ENCODE data around the gene KDSR. TPM values are rescaled to one million over a fixed set of nuclear protein-coding genes. Genes with fewer than 3 reads are reported as not detected.

Gene KDSR
- total and polyA plus RNA-seq, 2 of the 13 experiments (the other 11 are each of a cell fraction or from before 2014, with no cell fraction given) = 10.4 to 20.9 TPM

GRCh38 chr18:63412953-63413352, 45.9 kb upstream of the KDSR start:
- no peak for ATAC-seq
- H3K79me2 ChIP-seq (ENCODE audit: insufficient read depth, low read length) = peaks cover 23% of the 10 kb centered on the region
- H3K27me3 ChIP-seq (ENCODE audit: control insufficient read depth in 1 of 2, insufficient read depth in 2 of 2, low read length in 2 of 2) = no peaks in the 10 kb centered on the region
- no peaks in the 10 kb centered on the region for H4K20me1 ChIP-seq (ENCODE audit: insufficient read depth, low read length)
- H3K4me3 ChIP-seq (replicated peaks in 1 of 3; ENCODE audit: insufficient read depth in 1 of 3, low read depth in 2 of 3, low read length in 3 of 3) = no peak overlapping the region
- BruUV-seq (replicated peaks) = no TSS peak
- no peak overlapping the region for H3K9ac ChIP-seq (ENCODE audit: insufficient read depth, low read depth, low read length)
- no peak overlapping the region for H3K27ac ChIP-seq (ENCODE audit: extremely low read length, insufficient read depth, low read length)
- FAIRE-seq = no peak
- intact Hi-C loops (cut with micrococcal nuclease; ENCODE audit: unreplicated experiment) (no loop called here), in situ Hi-C loops (cut with HindIII; ENCODE audit: extremely low pct_ligation_motif_present, low pct_unique_long_range_greater_than_20kb) (no loop called here)
- TF ChIP-seq, protein P1, sequence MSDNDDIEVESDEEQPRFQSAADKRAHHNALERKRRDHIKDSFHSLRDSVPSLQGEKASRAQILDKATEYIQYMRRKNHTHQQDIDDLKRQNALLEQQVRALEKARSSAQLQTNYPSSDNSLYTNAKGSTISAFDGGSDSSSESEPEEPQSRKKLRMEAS (IDR thresholded peaks at IDR 0.05) = no peak
- TF ChIP-seq, protein P2, sequence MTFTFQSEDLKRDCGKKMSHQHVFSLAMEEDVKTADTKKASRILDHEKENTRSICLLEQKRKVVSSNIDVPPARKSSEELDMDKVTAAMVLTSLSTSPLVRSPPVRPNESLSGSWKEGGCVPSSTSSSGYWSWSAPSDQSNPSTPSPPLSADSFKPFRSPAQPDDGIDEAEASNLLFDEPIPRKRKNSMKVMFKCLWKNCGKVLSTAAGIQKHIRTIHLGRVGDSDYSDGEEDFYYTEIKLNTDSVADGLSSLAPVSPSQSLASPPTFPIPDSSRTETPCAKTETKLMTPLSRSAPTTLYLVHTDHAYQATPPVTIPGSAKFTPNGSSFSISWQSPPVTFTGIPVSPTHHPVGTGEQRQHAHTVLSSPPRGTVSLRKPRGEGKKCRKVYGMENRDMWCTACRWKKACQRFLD (CRISPR knock-in tag; IDR thresholded peaks at IDR 0.05; ENCODE audit: borderline replicate concordance) = no peak
- TF ChIP-seq KDM5B (CRISPR knock-in tag; IDR thresholded peaks at IDR 0.05; ENCODE audit: borderline replicate concordance) = no peak
- CTCF ChIA-PET (ENCODE audit: low intra/inter-chr PET ratio, low total read pairs) = no interaction called here
- no peak overlapping the region for H3K4me2 ChIP-seq (ENCODE audit: low read depth, low read length)
- H3K4me1 ChIP-seq (ENCODE audit: insufficient read depth, low read length) = peaks cover 23% of the 10 kb centered on the region
- H2AFZ ChIP-seq (ENCODE audit: low read length) = no peak overlapping the region
- no peaks in the 10 kb centered on the region for H3K9me3 ChIP-seq (ENCODE audit: low read length)
- no peak for DNase-seq (ENCODE audit: low spot score)
- H3K36me3 ChIP-seq (replicated peaks in 1 of 2; ENCODE audit: control insufficient read depth in 1 of 2, insufficient read depth in 2 of 2, low read length in 2 of 2) = peaks cover 15 to 63% of the 10 kb centered on the region in 2 experiments
- POLR2A ChIA-PET = no interaction called here
- WGBS (ENCODE audit: low lambda C conversion rate) = 92% methylated on average over 4 of the region's 4 CpGs

GRCh38 chr18:63410792-63411191, 43.8 kb upstream of the KDSR start:
- no TSS peak for BruUV-seq (replicated peaks)
- TF ChIP-seq ZNF232 (CRISPR knock-in tag; IDR thresholded peaks at IDR 0.05; ENCODE audit: borderline replicate concordance) = peak; percentile 84; the same call in 1 of the 2 replicates
- TF ChIP-seq MNT (IDR thresholded peaks at IDR 0.05) = peak; percentile 34; the same call in 1 of the 2 replicates
- TF ChIP-seq ZNF792 (CRISPR knock-in tag; IDR thresholded peaks at IDR 0.05) = no peak
- no peak for TF ChIP-seq ZFP41 (CRISPR knock-in tag; IDR thresholded peaks at IDR 0.05; ENCODE audit: borderline replicate concordance)
- no peak for TF ChIP-seq MEIS1 (CRISPR knock-in tag; IDR thresholded peaks at IDR 0.05; ENCODE audit: borderline replicate concordance)
- TF ChIP-seq, protein P1 (IDR thresholded peaks at IDR 0.05) = 0 out of 2 replicates have a peak, but pooled peaks have one; percentile 23
- TF ChIP-seq DR1 (CRISPR knock-in tag; IDR thresholded peaks at IDR 0.05) = no peak
- peak; percentile 48; the same call in 1 of the 2 replicates for TF ChIP-seq SOX5 (CRISPR knock-in tag; IDR thresholded peaks at IDR 0.05; ENCODE audit: borderline replicate concordance)
- TF ChIP-seq KAT8 (CRISPR knock-in tag; IDR thresholded peaks at IDR 0.05) = 0 out of 2 replicates have a peak, but pooled peaks have one; percentile 19

More at GRCh38 chr18:63410792-63411191, 43.8 kb upstream of the KDSR start:
- H3K27me3 ChIP-seq (ENCODE audit: control insufficient read depth in 1 of 2, insufficient read depth in 2 of 2, low read length in 2 of 2) = no peaks in the 10 kb centered on the region
- H3K4me2 ChIP-seq (ENCODE audit: low read depth, low read length) = no peak overlapping the region
- H3K79me2 ChIP-seq (ENCODE audit: insufficient read depth, low read length) = peaks cover 15% of the 10 kb centered on the region
- in situ Hi-C loops (cut with HindIII; ENCODE audit: extremely low pct_ligation_motif_present, low pct_unique_long_range_greater_than_20kb) = no loop called here
- POLR2A ChIA-PET = interaction anchor here (1.0 to 2.6 kb wide), 4 partner anchors 9 to 45 kb away, joined by 3 to 34 read pairs (median 10); partner anchors contain the start of genes KDSR and VPS4B
- DNase-seq (ENCODE audit: low spot score) (peak; percentile 67), FAIRE-seq (no peak), ATAC-seq (peak; percentile 81)
- 57% methylated on average over 4 of the region's 4 CpGs for WGBS (ENCODE audit: low lambda C conversion rate)
- H4K20me1 ChIP-seq (ENCODE audit: insufficient read depth, low read length) = no peaks in the 10 kb centered on the region
- H3K9me3 ChIP-seq (ENCODE audit: low read length) = no peaks in the 10 kb centered on the region
- H2AFZ ChIP-seq (ENCODE audit: low read length) = no peak overlapping the region
- CTCF ChIA-PET (ENCODE audit: low intra/inter-chr PET ratio, low total read pairs) = no interaction called here
- peaks cover 28% of the 10 kb centered on the region for H3K4me1 ChIP-seq (ENCODE audit: insufficient read depth, low read length)
- H3K9ac ChIP-seq (ENCODE audit: insufficient read depth, low read depth, low read length) = no peak overlapping the region
- intact Hi-C loops (cut with micrococcal nuclease; ENCODE audit: unreplicated experiment) = loop anchor here (2.0 kb wide), 1 partner anchor 44 kb away; the partner anchor contains the start of gene KDSR
- H3K36me3 ChIP-seq (replicated peaks in 1 of 2; ENCODE audit: control insufficient read depth in 1 of 2, insufficient read depth in 2 of 2, low read length in 2 of 2) = peaks cover 14 to 55% of the 10 kb centered on the region in 2 experiments
- no peak overlapping the region; a peak in 2 of 6 replicates for H3K4me3 ChIP-seq (replicated peaks in 1 of 3; ENCODE audit: insufficient read depth in 1 of 3, low read depth in 2 of 3, low read length in 3 of 3)
- H3K27ac ChIP-seq (ENCODE audit: extremely low read length, insufficient read depth, low read length) = no peak overlapping the region

All from HepG2 (cell line).